Lower lobe of right lung (tissue), 2 donors: ENCODE data around the gene ASTN2. TPM values are rescaled to one million over a fixed set of nuclear protein-coding genes. Genes with fewer than 3 reads are reported as not detected.

ENCODE experiments used
- ATAC-seq, 2 donors: fragments of 200-7000 bp; cut with Tn5 transposase; one replicate each; pipeline ENCODE4 v1.9.1; 2020 to 2022; ENCODE audit warnings: mild to moderate bottlenecking in 2 of 2, moderate library complexity in 2 of 2
- DNase-seq: peaks from one replicate; pipeline ENCODE4 v3.0.0-alpha.2; 2020
- H3K27ac ChIP-seq: fragments of 200-600 bp; one replicate; pipeline ENCODE4 v1.8.0; 2022
- H3K27me3 ChIP-seq: fragments of 200-600 bp; one replicate; pipeline ENCODE4 v1.8.0; 2022; ENCODE audit warnings: low read depth
- H3K36me3 ChIP-seq: fragments of 200-600 bp; one replicate; pipeline ENCODE4 v1.8.0; 2022; ENCODE audit warnings: mild to moderate bottlenecking
- H3K4me1 ChIP-seq: fragments of 200-600 bp; one replicate; pipeline ENCODE4 v1.8.0; 2022
- H3K4me3 ChIP-seq: fragments of 200-600 bp; one replicate; pipeline ENCODE4 v1.8.0; 2022; ENCODE audit warnings: mild to moderate bottlenecking
- H3K9me3 ChIP-seq: fragments of 200-600 bp; one replicate; pipeline ENCODE4 v1.8.0; 2022
- CTCF ChIP-seq: fragments of 200-600 bp; IDR thresholded peaks from one replicate; pipeline ENCODE4 v1.8.0; 2022; ENCODE audit warnings: antibody characterized with exemption, mild to moderate bottlenecking
- intact Hi-C: fragments of 100-400 bp; cut with DNase I; formaldehyde crosslinking; loops from one replicate; pipeline ENCODE4 v1.11.0; 2022
- total RNA-seq: library from RNA; stranded (reverse); fragmentation: NEBNext Ultra II Directional; extraction: Animal tissue kit (Norgen Biotek cat#: 25700); gene quantifications from one replicate; pipeline ENCODE4 v1.2.1, GENCODE V29; 2021
- donor health status: DM: no; HTN: yes; CAD: no; lungs with severe emphysema.

ASTN2 gene
- total RNA-seq, 1 donor from 2014 or later = 4.3 TPM

GRCh38 chr9:117290856-117291622 lies 123.8 kb downstream of the ASTN2 start:
- no peaks in the 10 kb centered on the region for H3K9me3 ChIP-seq
- DNase-seq (no peak), ATAC-seq (no peak)
- no peak for TF ChIP-seq CTCF
- H3K27me3 ChIP-seq = no peaks in the 10 kb centered on the region
- H3K36me3 ChIP-seq = no peaks in the 10 kb centered on the region
- no peak overlapping the region for H3K27ac ChIP-seq
- H3K4me1 ChIP-seq = no peaks in the 10 kb centered on the region
- intact Hi-C loops = no loop called here
- H3K4me3 ChIP-seq = no peak overlapping the region

- no peaks in the 10 kb centered on the region for H3K27me3 ChIP-seq
- DNase-seq (no peak), ATAC-seq (no peak)
- no peaks in the 10 kb centered on the region for H3K36me3 ChIP-seq
- no peak overlapping the region for H3K4me3 ChIP-seq
- no peak for TF ChIP-seq CTCF
- no peak overlapping the region for H3K27ac ChIP-seq
- no peaks in the 10 kb centered on the region for H3K4me1 ChIP-seq
- H3K9me3 ChIP-seq = no peaks in the 10 kb centered on the region
- intact Hi-C loops = no loop called here
Measured at GRCh38 chr9:117290306-117290840, 124.5 kb downstream of the ASTN2 start.

DNA sequence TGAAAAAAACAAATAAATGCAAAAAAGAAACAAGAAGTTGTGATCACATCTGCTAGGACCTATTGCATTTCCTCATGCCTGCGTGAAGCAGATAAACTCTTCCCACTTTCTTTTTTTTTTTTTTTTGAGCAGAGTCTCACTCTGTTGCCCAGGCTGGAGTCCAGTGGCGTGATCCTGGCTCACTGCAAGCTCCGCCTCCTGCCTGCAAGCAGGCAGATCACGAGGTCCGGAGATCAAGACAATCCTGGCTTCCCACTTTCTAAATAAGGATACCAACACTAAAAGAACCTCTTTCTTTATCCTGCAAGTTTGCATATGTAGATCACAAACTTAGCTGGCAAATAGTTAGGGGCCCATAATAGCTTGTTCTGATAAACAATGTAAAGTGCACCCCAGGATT lies 128.6 kb downstream of the ASTN2 start:
- no peak for ATAC-seq
- intact Hi-C loops = no loop called here
- no peak overlapping the region for H3K4me3 ChIP-seq
- H3K36me3 ChIP-seq = no peaks in the 10 kb centered on the region
- DNase-seq = no peak
- H3K9me3 ChIP-seq = no peaks in the 10 kb centered on the region
- no peaks in the 10 kb centered on the region for H3K27me3 ChIP-seq
- no peak for TF ChIP-seq CTCF
- H3K4me1 ChIP-seq = no peaks in the 10 kb centered on the region
- H3K27ac ChIP-seq = no peak overlapping the region

DNA sequence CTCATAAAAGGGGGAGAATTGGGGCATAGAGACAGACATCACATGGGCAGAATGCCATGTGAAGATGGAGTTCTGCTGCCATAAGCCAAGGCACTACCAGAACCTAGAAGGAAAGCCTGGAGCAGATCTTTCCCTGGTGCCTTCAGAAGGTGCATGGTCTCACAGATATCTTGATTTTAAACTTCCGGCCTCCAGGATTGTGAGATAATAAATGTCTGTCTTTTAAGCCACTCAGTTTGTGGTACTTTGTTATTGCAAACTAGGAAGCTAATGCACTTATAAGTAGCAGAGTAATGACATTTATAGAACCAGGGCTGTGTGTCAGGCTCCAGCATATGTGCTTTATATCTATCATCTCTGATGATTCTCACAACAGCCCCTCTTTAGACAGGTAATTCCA lies 130.4 kb downstream of the ASTN2 start:
- Histone ChIP-seq H3K4me1 (no peaks in the 10 kb centered on the region), H3K4me3 (no peak overlapping the region), H3K27me3 (no peaks in the 10 kb centered on the region), H3K36me3 (no peaks in the 10 kb centered on the region), H3K9me3 (no peaks in the 10 kb centered on the region), H3K27ac (no peak overlapping the region)
- intact Hi-C loops = no loop called here
- no peak for TF ChIP-seq CTCF
- ATAC-seq (no peak), DNase-seq (no peak)

DNA sequence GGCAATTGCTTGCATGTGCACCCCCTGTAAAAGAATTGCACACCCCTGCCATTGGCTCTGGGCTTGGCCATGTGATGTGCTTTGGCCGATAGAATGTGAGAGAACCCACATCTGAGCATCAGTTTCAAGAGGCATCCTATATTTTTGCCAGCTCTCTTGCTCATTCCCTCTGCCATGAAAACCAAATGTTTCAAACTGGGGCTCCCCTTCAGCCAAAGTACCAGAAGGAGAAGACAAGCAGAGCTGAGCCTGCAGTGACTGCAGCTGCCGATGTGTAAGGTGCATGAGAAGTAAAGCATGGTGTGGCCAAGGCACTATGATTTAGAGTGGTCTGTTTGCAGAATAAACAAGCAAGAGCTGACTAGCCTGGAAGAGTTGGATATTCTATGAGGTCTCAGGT lies 132.3 kb downstream of the ASTN2 start:
- Histone ChIP-seq H3K36me3 (no peaks in the 10 kb centered on the region), H3K4me1 (no peaks in the 10 kb centered on the region), H3K27me3 (no peaks in the 10 kb centered on the region), H3K9me3 (no peaks in the 10 kb centered on the region), H3K4me3 (no peak overlapping the region), H3K27ac (no peak overlapping the region)
- no peak for TF ChIP-seq CTCF
- ATAC-seq (no peak), DNase-seq (no peak)
- intact Hi-C loops = no loop called here
